Fibroblast of the aortic adventitia (primary cell): Measurements from ENCODE around the gene RASL10B. TPM values are rescaled to one million over a fixed set of nuclear protein-coding genes. Genes with fewer than 3 reads are reported as not detected.
A peak's percentile ranks its signal among the peaks of the same experiment; 100 is the strongest.

Experiments used
- DNase-seq: peaks from one replicate; pipeline ENCODE4 v3.0.0-alpha.2; 2010; ENCODE audit warnings: low read depth
- H3K4me3 ChIP-seq: 2 replicates; pipeline ENCODE4 v1.5.1; 2011; ENCODE audit warnings: low read depth, mild to moderate bottlenecking, control low read depth, low read length, moderate library complexity
- total RNA-seq: library from RNA; depleted of rRNA; stranded (reverse); fragments of >200 nt; gene quantifications from 2 replicates; pipeline ENCODE4 v1.2.3, GENCODE V29; 2012; ENCODE audit warnings: low replicate concordance
- TF ChIP-seq, protein P1 (sequence below): IDR thresholded peaks from 2 replicates; pipeline ENCODE4 v1.5.1; 2011; ENCODE audit warnings: mild to moderate bottlenecking, low read length, control low read depth, inconsistent platforms; ENCODE audit not compliant: insufficient read depth

The RASL10B gene
- total RNA-seq, 1 donor = 1.5 TPM

DNA sequence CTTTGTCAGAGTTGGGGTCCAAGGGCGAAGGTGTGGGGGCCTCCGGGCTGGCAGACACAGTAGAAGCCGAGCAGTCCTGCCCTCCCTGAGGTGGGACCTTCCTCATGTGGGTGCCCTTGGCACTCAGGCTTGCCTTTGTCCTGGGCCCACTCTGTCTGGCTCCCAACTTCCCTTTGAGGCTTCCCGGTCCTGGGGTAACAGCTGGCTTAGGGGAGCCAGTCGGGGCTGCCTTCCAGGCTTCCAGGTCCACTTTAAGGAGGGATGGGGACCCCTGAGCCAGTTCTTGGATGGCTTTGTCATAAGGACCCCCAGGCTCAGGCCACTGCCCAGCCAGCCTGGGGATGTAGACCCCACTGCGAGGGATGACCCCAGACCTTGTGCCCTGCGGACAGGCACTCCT, 13.8 kb downstream of the RASL10B start:
- no peak for DNase-seq
- H3K4me3 ChIP-seq = no peak overlapping the region
- TF ChIP-seq, protein P1, sequence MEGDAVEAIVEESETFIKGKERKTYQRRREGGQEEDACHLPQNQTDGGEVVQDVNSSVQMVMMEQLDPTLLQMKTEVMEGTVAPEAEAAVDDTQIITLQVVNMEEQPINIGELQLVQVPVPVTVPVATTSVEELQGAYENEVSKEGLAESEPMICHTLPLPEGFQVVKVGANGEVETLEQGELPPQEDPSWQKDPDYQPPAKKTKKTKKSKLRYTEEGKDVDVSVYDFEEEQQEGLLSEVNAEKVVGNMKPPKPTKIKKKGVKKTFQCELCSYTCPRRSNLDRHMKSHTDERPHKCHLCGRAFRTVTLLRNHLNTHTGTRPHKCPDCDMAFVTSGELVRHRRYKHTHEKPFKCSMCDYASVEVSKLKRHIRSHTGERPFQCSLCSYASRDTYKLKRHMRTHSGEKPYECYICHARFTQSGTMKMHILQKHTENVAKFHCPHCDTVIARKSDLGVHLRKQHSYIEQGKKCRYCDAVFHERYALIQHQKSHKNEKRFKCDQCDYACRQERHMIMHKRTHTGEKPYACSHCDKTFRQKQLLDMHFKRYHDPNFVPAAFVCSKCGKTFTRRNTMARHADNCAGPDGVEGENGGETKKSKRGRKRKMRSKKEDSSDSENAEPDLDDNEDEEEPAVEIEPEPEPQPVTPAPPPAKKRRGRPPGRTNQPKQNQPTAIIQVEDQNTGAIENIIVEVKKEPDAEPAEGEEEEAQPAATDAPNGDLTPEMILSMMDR = no peak

DNA sequence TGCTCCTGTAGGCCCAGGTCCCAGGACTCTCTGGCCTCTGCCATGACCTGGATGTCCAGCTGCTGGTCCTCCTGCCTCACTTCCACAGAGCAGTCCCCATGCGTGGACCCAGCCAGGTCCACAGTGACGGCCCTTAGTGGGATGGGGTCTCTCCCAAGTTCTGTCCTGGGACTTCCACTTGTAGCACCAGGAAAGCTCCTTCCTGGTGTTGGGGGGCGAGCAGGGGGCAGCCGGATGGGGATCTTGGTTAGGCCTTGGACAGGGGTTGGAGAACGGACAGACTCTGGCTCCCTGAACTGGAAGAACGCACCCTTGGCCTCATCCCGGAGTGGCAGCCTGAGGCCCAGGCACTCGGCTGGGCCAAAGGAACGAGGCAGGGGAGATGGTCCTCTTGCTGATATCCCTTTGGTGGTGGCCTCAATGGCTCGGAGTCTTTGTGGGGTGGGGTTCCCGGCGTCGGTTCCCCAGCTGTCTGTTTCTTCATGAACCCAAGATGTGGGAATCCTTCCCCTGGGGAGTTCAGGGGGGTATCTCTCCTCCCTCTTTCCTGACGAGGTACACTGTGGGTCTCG, 14.4 kb downstream of the RASL10B start:
- no peak overlapping the region for H3K4me3 ChIP-seq
- TF ChIP-seq, protein P1 = no peak
- no peak for DNase-seq

DNA sequence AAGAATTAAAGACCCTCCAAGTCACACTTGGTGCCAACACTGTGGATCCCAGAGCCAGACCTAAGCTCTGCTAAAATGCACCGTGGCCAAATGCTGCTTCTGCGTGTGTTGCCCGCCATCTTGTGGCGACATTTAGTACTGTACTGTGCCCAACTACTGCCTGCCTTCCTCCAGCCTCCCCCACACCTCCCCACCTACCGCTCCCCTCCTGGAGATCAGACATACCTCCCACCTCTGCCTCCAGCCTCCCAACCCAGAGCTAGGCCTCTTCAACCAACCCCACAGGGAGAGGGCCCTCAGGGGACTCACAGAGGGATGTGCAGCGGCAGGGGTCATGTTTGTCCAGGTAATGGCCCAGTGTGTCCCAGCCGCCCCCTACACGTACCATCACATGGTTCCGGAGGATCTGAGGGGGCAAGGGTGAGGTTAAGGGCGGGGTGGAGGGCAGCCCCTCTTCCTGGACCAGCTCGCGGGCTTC, 16.1 kb downstream of the RASL10B start:
- DNase-seq = peak; percentile 84
- no peak overlapping the region for H3K4me3 ChIP-seq
- TF ChIP-seq, protein P1 = peak; percentile 89

DNA sequence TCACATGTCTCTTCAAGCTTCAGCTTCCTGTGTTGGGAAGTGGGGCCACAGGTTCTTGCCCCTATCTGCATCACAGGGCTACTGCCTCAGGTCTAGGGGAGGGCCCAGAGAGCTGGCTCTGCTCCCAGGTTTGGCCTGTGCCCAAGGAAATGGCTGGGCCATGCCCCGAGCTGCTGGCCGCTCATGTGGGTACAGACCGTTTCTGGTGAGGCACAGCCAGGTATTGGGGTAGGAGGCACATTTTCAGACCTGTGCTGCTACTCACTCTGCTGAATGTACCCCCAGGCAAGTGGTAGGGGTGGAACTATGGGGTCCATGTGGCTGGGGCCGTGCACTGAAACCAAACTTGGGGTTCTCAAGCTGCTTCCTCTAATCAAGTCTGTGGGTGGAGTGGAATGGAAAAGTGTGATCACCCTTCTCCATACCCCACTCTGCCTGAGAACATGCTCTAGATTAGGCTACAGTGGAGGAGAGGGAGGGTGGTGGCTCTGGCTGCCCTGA, 17.0 kb downstream of the RASL10B start:
- no peak overlapping the region for H3K4me3 ChIP-seq
- no peak for DNase-seq
- TF ChIP-seq, protein P1 = no peak

DNA sequence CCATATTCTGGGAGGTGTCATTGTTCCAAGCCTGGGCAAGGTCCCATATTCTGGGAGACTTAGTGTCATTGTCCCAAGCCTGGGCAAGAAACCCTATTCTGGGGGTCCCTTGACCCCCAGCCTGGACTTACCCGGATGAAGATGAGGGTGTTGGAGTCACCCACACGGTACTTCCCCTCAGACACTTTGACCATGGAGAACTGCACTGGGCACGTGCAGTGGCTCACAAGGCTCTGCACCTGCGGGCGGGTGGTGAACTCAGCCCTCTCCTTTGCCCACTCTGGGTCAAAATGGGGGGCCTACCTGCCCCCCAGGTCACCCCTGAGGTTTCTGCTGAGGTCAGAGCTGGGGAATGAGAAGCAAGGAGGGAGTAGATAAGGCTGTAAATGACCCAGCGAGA, 17.5 kb downstream of the RASL10B start:
- TF ChIP-seq, protein P1 = no peak
- DNase-seq = no peak
- H3K4me3 ChIP-seq = no peak overlapping the region

DNA sequence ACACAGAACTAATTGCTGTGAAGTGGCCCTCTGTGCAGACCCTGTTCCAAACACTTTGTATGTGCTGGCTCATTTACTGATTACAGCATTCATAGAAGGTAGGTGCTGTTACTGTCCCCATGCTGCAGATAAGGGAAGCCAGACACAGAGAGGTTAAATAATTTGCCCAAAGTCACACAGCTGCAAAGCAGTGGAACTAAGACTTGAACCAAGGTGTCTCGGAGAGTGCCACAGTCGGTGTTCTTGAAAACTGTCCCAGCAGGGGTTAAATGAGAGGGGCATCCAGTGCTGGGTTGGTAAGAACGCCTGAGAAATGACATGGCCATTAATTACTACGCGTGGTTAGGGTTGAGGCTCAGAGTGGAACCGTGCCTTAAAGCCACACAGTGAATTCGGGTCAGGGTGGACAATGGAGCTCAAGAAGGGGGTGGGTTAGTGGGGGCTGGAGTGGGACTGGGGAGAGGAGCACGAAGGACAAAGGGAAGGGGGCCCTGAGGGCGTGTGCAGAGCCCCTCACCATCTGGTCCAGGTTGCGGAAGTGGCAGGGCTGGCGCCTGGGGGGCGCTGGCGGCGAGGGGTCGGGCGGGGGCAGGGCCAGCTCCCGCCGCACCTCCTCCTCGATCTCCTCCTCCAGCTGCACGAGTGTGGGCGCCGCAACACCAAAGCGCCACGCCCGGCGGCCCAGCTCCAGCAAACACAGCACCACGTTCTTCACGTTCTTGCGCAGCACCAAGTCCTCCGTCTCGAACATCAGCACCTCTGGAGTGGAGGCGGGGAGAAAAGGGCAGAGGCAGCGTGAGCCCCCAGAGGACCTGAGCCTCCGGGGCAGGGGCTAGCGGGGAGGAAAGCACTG, 18.3 kb downstream of the RASL10B start:
- TF ChIP-seq, protein P1 = no peak
- peak overlapping the region; percentile 10 for H3K4me3 ChIP-seq
- DNase-seq = peak; percentile 25
